ENCODE results near the gene DDX10.

The DDX10 gene

GRCh38 chr11:108909921-108910320, 245.1 kb downstream of the DDX10 start:
- Histone ChIP-seq H3K27ac (ENCODE audit: low read depth, low read length) (no peak overlapping the region), H2BK120ac (ENCODE audit: insufficient read depth, low read length, poor library complexity) (no peak overlapping the region), H3K79me2 (ENCODE audit: control insufficient read depth, insufficient read depth, low read length, poor library complexity) (peaks cover 2% of the 10 kb centered on the region), H3K4me1 (ENCODE audit: control insufficient read depth in 1 of 2, insufficient read depth in 2 of 2, low read length in 2 of 2) (peaks cover 7 to 14% of the 10 kb centered on the region in 2 experiments), H3K18ac (ENCODE audit: low read length) (no peak overlapping the region), H3K4me2 (ENCODE audit: low read length) (no peak overlapping the region), H4K91ac (ENCODE audit: low read depth, low read length) (no peak overlapping the region), H3K14ac (ENCODE audit: low read length) (no peak overlapping the region), H4K8ac (ENCODE audit: low read depth, low read length) (no peak overlapping the region), H2AK5ac (ENCODE audit: low read length) (no peak overlapping the region), H2BK12ac (ENCODE audit: low read length) (no peak overlapping the region), H3K23ac (ENCODE audit: low read length) (no peak overlapping the region), H3K9ac (ENCODE audit: low read length) (no peak overlapping the region), H3K9me3 (ENCODE audit: insufficient read depth, low read depth, low read length) (no peaks in the 10 kb centered on the region), H2BK5ac (ENCODE audit: low read depth, low read length, poor library complexity) (no peak overlapping the region), H4K12ac (ENCODE audit: low read depth, low read length) (no peak overlapping the region), H3K79me1 (ENCODE audit: low read length) (peaks cover 2% of the 10 kb centered on the region), H3K27me3 (ENCODE audit: insufficient read depth, low read length) (no peaks in the 10 kb centered on the region), H3K4ac (ENCODE audit: low read depth, low read length) (no peak overlapping the region), H3K4me3 (ENCODE audit: low read depth, low read length) (no peak overlapping the region), H2AFZ (ENCODE audit: insufficient read depth, low read length, poor library complexity) (no peak overlapping the region), H3K36me3 (ENCODE audit: control insufficient read depth in 1 of 2, insufficient read depth in 2 of 2, low read length in 2 of 2) (no peaks in the 10 kb centered on the region)
- WGBS (ENCODE audit: extremely low coverage, insufficient coverage, insufficient read length): no CpG with 5 or more reads among the region's 3 CpGs
- DNase-seq: no peak

GRCh38 chr11:108912581-108912980, 247.7 kb downstream of the DDX10 start:
- no peak overlapping the region for H4K8ac ChIP-seq (ENCODE audit: low read depth, low read length)
- no peak overlapping the region for H2AFZ ChIP-seq (ENCODE audit: insufficient read depth, low read length, poor library complexity)
- H4K12ac ChIP-seq (ENCODE audit: low read depth, low read length): no peak overlapping the region
- no peak overlapping the region for H3K14ac ChIP-seq (ENCODE audit: low read length)
- no peak overlapping the region for H3K9ac ChIP-seq (ENCODE audit: low read length)
- no peak overlapping the region for H3K18ac ChIP-seq (ENCODE audit: low read length)
- H3K4me1 ChIP-seq (ENCODE audit: control insufficient read depth in 1 of 2, insufficient read depth in 2 of 2, low read length in 2 of 2): peaks cover 4 to 14% of the 10 kb centered on the region in 2 experiments
- no peaks in the 10 kb centered on the region for H3K36me3 ChIP-seq (ENCODE audit: control insufficient read depth in 1 of 2, insufficient read depth in 2 of 2, low read length in 2 of 2)
- H2BK12ac ChIP-seq (ENCODE audit: low read length): no peak overlapping the region
- H2BK5ac ChIP-seq (ENCODE audit: low read depth, low read length, poor library complexity): no peak overlapping the region
- peaks cover 2% of the 10 kb centered on the region for H3K79me2 ChIP-seq (ENCODE audit: control insufficient read depth, insufficient read depth, low read length, poor library complexity)
- no peak overlapping the region for H3K4ac ChIP-seq (ENCODE audit: low read depth, low read length)
- no peaks in the 10 kb centered on the region for H3K27me3 ChIP-seq (ENCODE audit: insufficient read depth, low read length)
- H4K91ac ChIP-seq (ENCODE audit: low read depth, low read length): no peak overlapping the region
- H2AK5ac ChIP-seq (ENCODE audit: low read length): no peak overlapping the region
- no peak overlapping the region for H3K4me3 ChIP-seq (ENCODE audit: low read depth, low read length)
- peak overlapping the region; percentile 83 for H3K27ac ChIP-seq (ENCODE audit: low read depth, low read length)
- H3K23ac ChIP-seq (ENCODE audit: low read length): no peak overlapping the region
- no CpG with 5 or more reads among the region's 1 CpG for WGBS (ENCODE audit: extremely low coverage, insufficient coverage, insufficient read length)
- no peak overlapping the region for H2BK120ac ChIP-seq (ENCODE audit: insufficient read depth, low read length, poor library complexity)
- no peaks in the 10 kb centered on the region for H3K9me3 ChIP-seq (ENCODE audit: insufficient read depth, low read depth, low read length)
- H3K4me2 ChIP-seq (ENCODE audit: low read length): no peak overlapping the region
- peak; percentile 71 to 88 for DNase-seq
- peaks cover 2% of the 10 kb centered on the region for H3K79me1 ChIP-seq (ENCODE audit: low read length)

GRCh38 chr11:108913204-108913603, 248.3 kb downstream of the DDX10 start:
- Histone ChIP-seq H3K23ac (ENCODE audit: low read length) (no peak overlapping the region), H4K12ac (ENCODE audit: low read depth, low read length) (no peak overlapping the region), H2BK5ac (ENCODE audit: low read depth, low read length, poor library complexity) (peak overlapping the region; percentile 45), H3K14ac (ENCODE audit: low read length) (no peak overlapping the region), H3K4me1 (ENCODE audit: control insufficient read depth in 1 of 2, insufficient read depth in 2 of 2, low read length in 2 of 2) (peaks cover 4 to 14% of the 10 kb centered on the region in 2 experiments), H3K18ac (ENCODE audit: low read length) (no peak overlapping the region), H2AK5ac (ENCODE audit: low read length) (no peak overlapping the region), H2AFZ (ENCODE audit: insufficient read depth, low read length, poor library complexity) (no peak overlapping the region), H3K79me1 (ENCODE audit: low read length) (peaks cover 2% of the 10 kb centered on the region), H3K4me3 (ENCODE audit: low read depth, low read length) (no peak overlapping the region), H4K91ac (ENCODE audit: low read depth, low read length) (peak overlapping the region; percentile 80), H2BK12ac (ENCODE audit: low read length) (no peak overlapping the region), H3K27me3 (ENCODE audit: insufficient read depth, low read length) (no peaks in the 10 kb centered on the region), H3K36me3 (ENCODE audit: control insufficient read depth in 1 of 2, insufficient read depth in 2 of 2, low read length in 2 of 2) (no peaks in the 10 kb centered on the region), H3K27ac (ENCODE audit: low read depth, low read length) (peak overlapping the region; percentile 83), H3K9ac (ENCODE audit: low read length) (no peak overlapping the region), H2BK120ac (ENCODE audit: insufficient read depth, low read length, poor library complexity) (peak overlapping the region; percentile 74), H3K9me3 (ENCODE audit: insufficient read depth, low read depth, low read length) (no peaks in the 10 kb centered on the region), H3K4ac (ENCODE audit: low read depth, low read length) (no peak overlapping the region), H3K79me2 (ENCODE audit: control insufficient read depth, insufficient read depth, low read length, poor library complexity) (peaks cover 2% of the 10 kb centered on the region), H4K8ac (ENCODE audit: low read depth, low read length) (peak overlapping the region; percentile 25), H3K4me2 (ENCODE audit: low read length) (peak overlapping the region; percentile 34)
- WGBS (ENCODE audit: extremely low coverage, insufficient coverage, insufficient read length): no CpG with 5 or more reads among the region's 4 CpGs
- peak; percentile 71 to 89 for DNase-seq

GRCh38 chr11:108914211-108914610, 249.3 kb downstream of the DDX10 start:
- no peak overlapping the region for H3K14ac ChIP-seq (ENCODE audit: low read length)
- H3K23ac ChIP-seq (ENCODE audit: low read length): no peak overlapping the region
- no peak overlapping the region for H2AFZ ChIP-seq (ENCODE audit: insufficient read depth, low read length, poor library complexity)
- peaks cover 4 to 11% of the 10 kb centered on the region in 2 experiments for H3K4me1 ChIP-seq (ENCODE audit: control insufficient read depth in 1 of 2, insufficient read depth in 2 of 2, low read length in 2 of 2)
- H3K4me3 ChIP-seq (ENCODE audit: low read depth, low read length): no peak overlapping the region
- H3K27ac ChIP-seq (ENCODE audit: low read depth, low read length): no peak overlapping the region
- no peak overlapping the region for H2BK5ac ChIP-seq (ENCODE audit: low read depth, low read length, poor library complexity)
- H2BK12ac ChIP-seq (ENCODE audit: low read length): no peak overlapping the region
- no peak overlapping the region for H4K12ac ChIP-seq (ENCODE audit: low read depth, low read length)
- H3K9me3 ChIP-seq (ENCODE audit: insufficient read depth, low read depth, low read length): no peaks in the 10 kb centered on the region
- DNase-seq: no peak
- H3K9ac ChIP-seq (ENCODE audit: low read length): no peak overlapping the region
- H3K79me2 ChIP-seq (ENCODE audit: control insufficient read depth, insufficient read depth, low read length, poor library complexity): peaks cover 2% of the 10 kb centered on the region
- H3K4ac ChIP-seq (ENCODE audit: low read depth, low read length): no peak overlapping the region
- no peak overlapping the region for H4K8ac ChIP-seq (ENCODE audit: low read depth, low read length)
- no CpG with 5 or more reads among the region's 2 CpGs for WGBS (ENCODE audit: extremely low coverage, insufficient coverage, insufficient read length)
- H2BK120ac ChIP-seq (ENCODE audit: insufficient read depth, low read length, poor library complexity): no peak overlapping the region
- peaks cover 2% of the 10 kb centered on the region for H3K79me1 ChIP-seq (ENCODE audit: low read length)
- no peak overlapping the region for H2AK5ac ChIP-seq (ENCODE audit: low read length)
- no peak overlapping the region for H4K91ac ChIP-seq (ENCODE audit: low read depth, low read length)
- H3K27me3 ChIP-seq (ENCODE audit: insufficient read depth, low read length): no peaks in the 10 kb centered on the region
- H3K18ac ChIP-seq (ENCODE audit: low read length): no peak overlapping the region
- H3K4me2 ChIP-seq (ENCODE audit: low read length): no peak overlapping the region
- H3K36me3 ChIP-seq (ENCODE audit: control insufficient read depth in 1 of 2, insufficient read depth in 2 of 2, low read length in 2 of 2): no peaks in the 10 kb centered on the region

Measured in trophoblast cell (in vitro differentiated cells and primary cell).